Mesodermal cell (in vitro differentiated cells): Measurements from ENCODE around the gene VAMP8. TPM values are rescaled to one million over a fixed set of nuclear protein-coding genes. Genes with fewer than 3 reads are reported as not detected.

ENCODE experiments used
- H3K27ac ChIP-seq: 2 replicates; pipeline ENCODE4 v1.7.0; 2013; ENCODE audit warnings: mild to moderate bottlenecking, low read depth, low read length, moderate library complexity; ENCODE audit not compliant: severe bottlenecking
- H3K36me3 ChIP-seq: 2 replicates; pipeline ENCODE4 v1.7.1; 2013; ENCODE audit warnings: mild to moderate bottlenecking, low read length, moderate library complexity; ENCODE audit not compliant: control insufficient read depth, insufficient read depth
- H3K4me1 ChIP-seq: one replicate; pipeline ENCODE4 v1.7.1; 2013; ENCODE audit warnings: mild to moderate bottlenecking, low read length; ENCODE audit not compliant: insufficient read depth, control insufficient read depth, poor library complexity, severe bottlenecking
- H3K4me3 ChIP-seq: 2 replicates; pipeline ENCODE4 v1.7.0; 2013; ENCODE audit warnings: low read length, control low read depth, mild to moderate bottlenecking; ENCODE audit not compliant: insufficient read depth, poor library complexity, severe bottlenecking; ENCODE audit errors: extremely low read depth
- H3K9me3 ChIP-seq: 2 replicates; pipeline ENCODE4 v1.7.1; 2013; ENCODE audit warnings: mild to moderate bottlenecking, low read length, moderate library complexity; ENCODE audit not compliant: control insufficient read depth
- WGBS, 2 experiments: methylation state at CpG; one replicate each; pipeline ENCODE4 v1.1.5; 2013; ENCODE audit warnings: missing lambda C conversion rate in 2 of 2; ENCODE audit not compliant: insufficient coverage in 2 of 2; 5-methylcytosine and 5-hydroxymethylcytosine counted together
- polyA plus RNA-seq, 2 experiments: library from polyadenylated mRNA; stranded (reverse); fragments of 50-300 nt; gene quantifications; one replicate each; pipeline ENCODE4 v1.2.3, GENCODE V29; 2013

Gene VAMP8
- polyA plus RNA-seq (2013, experiment 1 of 2), result 30.9 TPM
- 23.9 TPM for polyA plus RNA-seq (2013, experiment 2 of 2)

GRCh38 chr2:85577386-85578242 is at the start of gene VAMP8:
Gene VAMP8 (plus strand): TSS chr2:85577586. CDS start chr2:85577647, 61 bp downstream.
- Histone ChIP-seq H3K9me3 (no peaks in the 10 kb centered on the region), H3K27ac (peak within 1 kb of the TSS; percentile 75), H3K36me3 (no peaks in the 10 kb centered on the region), H3K4me1 (peaks cover 34% of the 10 kb centered on the region), H3K4me3 (peak within 1 kb of the TSS; percentile 21)
- whole genome bisulfite sequencing, 2 experiments, result 14 to 16% methylated on average over 17 of the region's 19 CpGs

- peaks cover 12% of the 10 kb centered on the region for H3K4me1 ChIP-seq
- no peaks in the 10 kb centered on the region for H3K9me3 ChIP-seq
- no peak overlapping the region for H3K27ac ChIP-seq
- H3K4me3 ChIP-seq, result no peak overlapping the region
- H3K36me3 ChIP-seq, result no peaks in the 10 kb centered on the region
Measured at GRCh38 chr2:85527787-85528186, 49.6 kb upstream of the VAMP8 start.

- no peak overlapping the region for H3K4me3 ChIP-seq
- peaks cover 12% of the 10 kb centered on the region for H3K4me1 ChIP-seq
- H3K9me3 ChIP-seq, result no peaks in the 10 kb centered on the region
- H3K36me3 ChIP-seq, result no peaks in the 10 kb centered on the region
- no peak overlapping the region for H3K27ac ChIP-seq
- WGBS, 2 experiments, result 89 to 96% methylated on average over 2 of the region's 2 CpGs
Measured at GRCh38 chr2:85528355-85528754, 49.0 kb upstream of the VAMP8 start.

- WGBS, 2 experiments, result 88% methylated on average over 1 of the region's 1 CpG; no CpG with 5 or more reads in 1 of the 2 experiments
- Histone ChIP-seq H3K4me1 (peaks cover 7% of the 10 kb centered on the region), H3K9me3 (no peaks in the 10 kb centered on the region), H3K27ac (no peak overlapping the region), H3K36me3 (no peaks in the 10 kb centered on the region), H3K4me3 (no peak overlapping the region)
Measured at GRCh38 chr2:85529809-85530208, 47.6 kb upstream of the VAMP8 start.

- Histone ChIP-seq H3K4me1 (peaks cover 5% of the 10 kb centered on the region), H3K4me3 (no peak overlapping the region), H3K27ac (no peak overlapping the region), H3K9me3 (no peaks in the 10 kb centered on the region), H3K36me3 (no peaks in the 10 kb centered on the region)
- WGBS, 2 experiments, result 100% methylated on average over 1 of the region's 2 CpGs; no CpG with 5 or more reads in 1 of the 2 experiments
Measured at GRCh38 chr2:85531589-85531988, 45.8 kb upstream of the VAMP8 start.

- H3K4me1 ChIP-seq, result peaks cover 12% of the 10 kb centered on the region
- no peak overlapping the region for H3K27ac ChIP-seq
- H3K36me3 ChIP-seq, result no peaks in the 10 kb centered on the region
- H3K4me3 ChIP-seq, result no peak overlapping the region
- 80 to 100% methylated on average over 1 to 2 of the region's 3 CpGs for WGBS, 2 experiments
- no peaks in the 10 kb centered on the region for H3K9me3 ChIP-seq
Measured at GRCh38 chr2:85534099-85534498, 43.3 kb upstream of the VAMP8 start.

- Histone ChIP-seq H3K36me3 (peaks cover under 1% of the 10 kb centered on the region), H3K27ac (no peak overlapping the region), H3K9me3 (no peaks in the 10 kb centered on the region), H3K4me3 (no peak overlapping the region), H3K4me1 (peaks cover 12% of the 10 kb centered on the region)
- WGBS, 2 experiments, result 82 to 100% methylated on average over 3 of the region's 3 CpGs
Measured at GRCh38 chr2:85534881-85535280, 42.5 kb upstream of the VAMP8 start.

- H3K36me3 ChIP-seq, result peaks cover 16% of the 10 kb centered on the region
- WGBS, 2 experiments, result 100% methylated on average over 2 of the region's 3 CpGs; no CpG with 5 or more reads in 1 of the 2 experiments
- no peak overlapping the region for H3K27ac ChIP-seq
- H3K9me3 ChIP-seq, result no peaks in the 10 kb centered on the region
- H3K4me1 ChIP-seq, result peaks cover 12% of the 10 kb centered on the region
- H3K4me3 ChIP-seq, result no peak overlapping the region
Measured at GRCh38 chr2:85536479-85536878, 40.9 kb upstream of the VAMP8 start.

GRCh38 chr2:85537600-85538506 is 39.5 kb upstream of the VAMP8 start:
- Histone ChIP-seq H3K27ac (peak overlapping the region; percentile 98), H3K4me3 (peak overlapping the region; percentile 86), H3K9me3 (no peaks in the 10 kb centered on the region), H3K36me3 (peaks cover 30% of the 10 kb centered on the region), H3K4me1 (peaks cover 19% of the 10 kb centered on the region)
- WGBS, 2 experiments, result 3% methylated on average over 27 to 30 of the region's 35 CpGs

- Histone ChIP-seq H3K4me3 (peak within 1 kb of the TSS; percentile 86), H3K36me3 (peaks cover 39% of the 10 kb centered on the region), H3K4me1 (peaks cover 19% of the 10 kb centered on the region), H3K9me3 (no peaks in the 10 kb centered on the region), H3K27ac (peak within 1 kb of the TSS; percentile 98)
- WGBS, 2 experiments, result 0% methylated on average over 60 to 85 of the region's 92 CpGs
Measured at GRCh38 chr2:85538507-85539360, 38.7 kb upstream of the VAMP8 start, which contains the start of gene MAT2A. Gene MAT2A (plus strand): TSS chr2:85539168. CDS start chr2:85539288, 120 bp downstream.
